HepG2 (cell line): ENCODE measurements around the gene TFAP2B. TPM values are rescaled to one million over a fixed set of nuclear protein-coding genes. Genes with fewer than 3 reads are reported as not detected.

ENCODE experiments used
- ATAC-seq: fragments of 200-7000 bp; cut with Tn5 transposase; 3 replicates; pipeline ENCODE4 v1.9.1; 2020; ENCODE audit warnings: mild to moderate bottlenecking, moderate library complexity
- BruUV-seq: library from RNA; stranded (reverse); fragments of 400-500 nt; replicated peaks from 2 replicates; lab custom pipeline; 2021; lab: Mats Ljungman, UMichigan
- CTCF ChIA-PET: fragments of 300-600 bp; formaldehyde crosslinking; extraction: SDS; loops from one replicate; lab custom pipeline; 2021; ENCODE audit warnings: low total read pairs, inconsistent platforms, low intra/inter-chr PET ratio; lab: Yijun Ruan, JAX
- POLR2A ChIA-PET: fragments of 350-600 bp; sonication (Branson Sonifier 250); formaldehyde crosslinking; loops from one replicate; lab custom pipeline; 2020; ENCODE audit warnings: antibody characterized with exemption, inconsistent platforms; lab: Yijun Ruan, JAX
- DNase-seq: peaks from one replicate; pipeline ENCODE4 v3.0.0-alpha.2; 2015; ENCODE audit warnings: low spot score
- FAIRE-seq: peaks from 3 replicates; lab custom pipeline; 2011; peaks lifted over from hg19 to GRCh38; lab: Jason Lieb, UNC
- H2AFZ ChIP-seq: one replicate; pipeline ENCODE4 v1.6.1; 2011; ENCODE audit warnings: low read length, inconsistent platforms
- H3K27ac ChIP-seq: fragments of 300-600 bp; 3 replicates; pipeline ENCODE4 v1.8.0; 2011; ENCODE audit warnings: mixed run types, mild to moderate bottlenecking, mixed read lengths, low read length, inconsistent platforms; ENCODE audit not compliant: insufficient read depth; ENCODE audit errors: extremely low read length
- H3K27me3 ChIP-seq, 2 experiments: fragments of 200-600 bp in 1 of 2; 2 replicates in 1 of 2; 3 replicates in 1 of 2; pipeline versions ENCODE4 v1.6.0 to v1.8.0; 2011; ENCODE audit warnings: low read length in 2 of 2, mild to moderate bottlenecking in 2 of 2, moderate library complexity in 2 of 2, inconsistent platforms in 1 of 2; ENCODE audit not compliant: insufficient read depth in 2 of 2, control insufficient read depth in 1 of 2
- H3K36me3 ChIP-seq, 2 experiments: fragments of 200-600 bp in 1 of 2; replicated peaks in 1 of 2; 2 replicates in 1 of 2; 3 replicates in 1 of 2; pipeline versions ENCODE4 v1.5.1 to v1.8.0; 2011; ENCODE audit warnings: low read length in 2 of 2, inconsistent platforms in 1 of 2; ENCODE audit not compliant: insufficient read depth in 2 of 2, control insufficient read depth in 1 of 2
- H3K4me1 ChIP-seq: 2 replicates; pipeline ENCODE4 v1.5.1; 2012; ENCODE audit warnings: low read length, inconsistent platforms; ENCODE audit not compliant: insufficient read depth
- H3K4me2 ChIP-seq: 2 replicates; pipeline ENCODE4 v1.6.0; 2011; ENCODE audit warnings: low read depth, low read length, inconsistent platforms
- H3K4me3 ChIP-seq, 3 experiments: fragments of 200-600 bp in 1 of 3; sonication (generic), shearing (Covaris generic) in 1 of 3; replicated peaks in 1 of 3; 2 replicates each; pipeline ENCODE4 v1.5.1; 2011 to 2016; ENCODE audit warnings: low read length in 3 of 3, inconsistent platforms in 2 of 3, low read depth in 2 of 3, mild to moderate bottlenecking in 2 of 3, control low read depth in 1 of 3, mixed read lengths in 1 of 3; ENCODE audit not compliant: insufficient read depth in 1 of 3
- H3K79me2 ChIP-seq: one replicate; pipeline ENCODE4 v1.6.1; 2011; ENCODE audit warnings: low read length, inconsistent platforms; ENCODE audit not compliant: insufficient read depth
- H3K9ac ChIP-seq: 2 replicates; pipeline ENCODE4 v1.6.0; 2011; ENCODE audit warnings: mild to moderate bottlenecking, low read depth, low read length, inconsistent platforms; ENCODE audit not compliant: insufficient read depth
- H3K9me3 ChIP-seq: 2 replicates; pipeline ENCODE4 v1.5.1; 2012; ENCODE audit warnings: mild to moderate bottlenecking, low read length
- H4K20me1 ChIP-seq: 2 replicates; pipeline ENCODE4 v1.6.0; 2011; ENCODE audit warnings: inconsistent platforms, mild to moderate bottlenecking, low read length, moderate library complexity; ENCODE audit not compliant: insufficient read depth
- CREM ChIP-seq, 2 experiments: sonication (generic) in 1 of 2; formaldehyde crosslinking in 1 of 2; IDR thresholded peaks; 2 replicates each; pipeline versions ENCODE4 v1.4.0 to v1.6.1; 2016 to 2020; ENCODE audit warnings: antibody characterized with exemption in 1 of 2, mild to moderate bottlenecking in 1 of 2, missing genetic modification reagents in 1 of 2
- MAF1 ChIP-seq: sonication (generic); formaldehyde crosslinking; IDR thresholded peaks from 2 replicates; pipeline ENCODE4 v1.5.0; 2020; ENCODE audit warnings: missing genetic modification reagents, borderline replicate concordance
- NR2C2 ChIP-seq: sonication (generic); formaldehyde crosslinking; IDR thresholded peaks from 2 replicates; pipeline ENCODE4 v1.4.0; 2020; ENCODE audit warnings: missing genetic modification reagents, mild to moderate bottlenecking, moderate library complexity, borderline replicate concordance
- PATZ1 ChIP-seq: sonication (generic); formaldehyde crosslinking; IDR thresholded peaks from 2 replicates; pipeline ENCODE4 v1.4.0; 2020; ENCODE audit warnings: missing genetic modification reagents
- RELA ChIP-seq: sonication (generic); formaldehyde crosslinking; IDR thresholded peaks from 2 replicates; pipeline ENCODE4 v1.4.0; 2020; ENCODE audit warnings: missing genetic modification reagents
- SALL1 ChIP-seq: sonication (generic); formaldehyde crosslinking; IDR thresholded peaks from 2 replicates; pipeline ENCODE4 v1.8.0; 2022; ENCODE audit warnings: mild to moderate bottlenecking, missing genetic modification reagents
- TRIM24 ChIP-seq: sonication (generic); formaldehyde crosslinking; IDR thresholded peaks from 2 replicates; pipeline ENCODE4 v1.8.0; 2022; ENCODE audit warnings: mild to moderate bottlenecking, missing genetic modification reagents
- ZBTB21 ChIP-seq: sonication (generic); formaldehyde crosslinking; IDR thresholded peaks from 2 replicates; pipeline ENCODE4 v1.4.0; 2020; ENCODE audit warnings: missing genetic modification reagents
- ZNF138 ChIP-seq: sonication (generic); formaldehyde crosslinking; IDR thresholded peaks from 2 replicates; pipeline ENCODE4 v1.5.0; 2020; ENCODE audit warnings: mild to moderate bottlenecking, low read depth, missing genetic modification reagents
- ZNF331 ChIP-seq: sonication (generic); formaldehyde crosslinking; IDR thresholded peaks from 2 replicates; pipeline ENCODE4 v1.4.0; 2020; ENCODE audit warnings: missing genetic modification reagents
- ZNF441 ChIP-seq: sonication (generic); formaldehyde crosslinking; IDR thresholded peaks from 2 replicates; pipeline ENCODE4 v1.7.0; 2021; ENCODE audit warnings: missing genetic modification reagents, borderline replicate concordance
- ZSCAN22 ChIP-seq: sonication (generic); formaldehyde crosslinking; IDR thresholded peaks from 2 replicates; pipeline ENCODE4 v1.4.0; 2020; ENCODE audit warnings: mild to moderate bottlenecking, missing genetic modification reagents
- WGBS: methylation state at CpG from one replicate; pipeline ENCODE4 v1.1.6; 2017; ENCODE audit warnings: low lambda C conversion rate; 5-methylcytosine and 5-hydroxymethylcytosine counted together
- in situ Hi-C: cut with HindIII; loops from 2 replicates; pipeline ENCODE4 v1.10.0; 2017; ENCODE audit warnings: low pct_unique_long_range_greater_than_20kb; ENCODE audit not compliant: extremely low pct_ligation_motif_present
- intact Hi-C: fragments of 100-400 bp; cut with micrococcal nuclease; formaldehyde crosslinking; loops from one replicate; pipeline ENCODE4 v1.10.0; 2022; ENCODE audit not compliant: unreplicated experiment
- polyA plus RNA-seq, 8 experiments: library from polyadenylated mRNA; depleted of rRNA in 3 of 8; stranded (reverse) in 7 of 8; unstranded in 1 of 8; fragments of >200 nt; fragmentation: Illumina TruSeq in 4 of 8; extraction: Trizol in 4 of 8; gene quantifications; 2 replicates each; pipeline versions ENCODE4 v1.2.1 to v1.2.3, GENCODE V29; 2011 to 2016; ENCODE audit warnings: low read depth in 4 of 8, missing spikeins in 1 of 8, mixed read lengths in 1 of 8; ENCODE audit not compliant: insufficient read depth in 1 of 8
- total RNA-seq, 5 experiments: library from RNA; depleted of rRNA; stranded (reverse); fragments of >200 nt; fragmentation: Illumina TruSeq; extraction: Trizol; gene quantifications; 2 replicates each; pipeline ENCODE4 v1.2.3, GENCODE V29; 2016; ENCODE audit warnings: low read depth in 1 of 5
- TF ChIP-seq, protein P1 (sequence below): sonication (generic); formaldehyde crosslinking; IDR thresholded peaks from 2 replicates; pipeline ENCODE4 v1.5.1; 2020; ENCODE audit warnings: mild to moderate bottlenecking, missing genetic modification reagents

Gene TFAP2B
- total and polyA plus RNA-seq, 2 of the 13 experiments (the other 11 are each of a cell fraction or from before 2014, with no cell fraction given) = not detected

DNA sequence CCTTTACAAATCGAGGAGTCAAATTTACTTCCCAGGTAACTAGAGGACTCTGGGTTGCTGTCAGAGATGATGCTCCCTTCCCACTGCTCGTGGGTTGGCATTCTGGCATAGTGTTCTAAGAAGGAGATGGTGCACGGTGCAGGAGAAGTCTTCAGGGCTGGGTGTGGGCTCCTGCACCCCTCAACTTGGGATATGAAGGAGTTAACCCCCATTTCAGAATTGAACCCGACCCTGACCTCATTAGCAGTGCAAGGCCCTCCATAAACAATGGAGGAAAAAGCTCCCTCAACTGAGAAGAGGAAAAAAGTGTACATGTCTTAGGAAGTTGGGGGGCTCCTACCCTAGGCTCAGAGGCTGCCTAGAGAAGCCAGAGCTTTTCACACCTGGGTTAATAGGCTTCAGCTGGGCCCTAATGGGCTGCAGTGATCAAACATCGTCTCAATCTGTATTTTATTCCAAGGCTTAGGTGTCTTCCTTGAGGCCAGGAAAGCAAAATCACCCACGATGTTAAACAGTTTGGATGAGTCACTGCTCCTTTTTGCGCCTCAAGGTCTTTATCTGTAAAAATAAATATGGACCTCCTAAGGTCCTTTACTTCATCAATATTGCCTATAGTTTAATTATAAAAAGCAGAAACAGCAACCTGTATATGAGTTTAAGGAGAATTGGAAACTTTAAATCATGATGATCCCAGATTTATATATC lies 29.4 kb downstream of the TFAP2B start:
- no TSS peak for BruUV-seq
- TF ChIP-seq ZBTB21 (CRISPR knock-in tag) (no peak), NR2C2 (CRISPR knock-in tag) (no peak), CREM (IDR thresholded peaks at IDR 0.05) (no peak), CREM (CRISPR knock-in tag; IDR thresholded peaks at IDR 0.05) (no peak), TRIM24 (CRISPR knock-in tag) (no peak), ZNF441 (CRISPR knock-in tag) (no peak), RELA (CRISPR knock-in tag) (no peak), ZNF331 (CRISPR knock-in tag) (no peak), ZSCAN22 (no peak), MAF1 (CRISPR knock-in tag) (no peak), SALL1 (CRISPR knock-in tag) (no peak), PATZ1 (CRISPR knock-in tag) (no peak), ZNF138 (CRISPR knock-in tag) (no peak)
- TF ChIP-seq, protein P1, sequence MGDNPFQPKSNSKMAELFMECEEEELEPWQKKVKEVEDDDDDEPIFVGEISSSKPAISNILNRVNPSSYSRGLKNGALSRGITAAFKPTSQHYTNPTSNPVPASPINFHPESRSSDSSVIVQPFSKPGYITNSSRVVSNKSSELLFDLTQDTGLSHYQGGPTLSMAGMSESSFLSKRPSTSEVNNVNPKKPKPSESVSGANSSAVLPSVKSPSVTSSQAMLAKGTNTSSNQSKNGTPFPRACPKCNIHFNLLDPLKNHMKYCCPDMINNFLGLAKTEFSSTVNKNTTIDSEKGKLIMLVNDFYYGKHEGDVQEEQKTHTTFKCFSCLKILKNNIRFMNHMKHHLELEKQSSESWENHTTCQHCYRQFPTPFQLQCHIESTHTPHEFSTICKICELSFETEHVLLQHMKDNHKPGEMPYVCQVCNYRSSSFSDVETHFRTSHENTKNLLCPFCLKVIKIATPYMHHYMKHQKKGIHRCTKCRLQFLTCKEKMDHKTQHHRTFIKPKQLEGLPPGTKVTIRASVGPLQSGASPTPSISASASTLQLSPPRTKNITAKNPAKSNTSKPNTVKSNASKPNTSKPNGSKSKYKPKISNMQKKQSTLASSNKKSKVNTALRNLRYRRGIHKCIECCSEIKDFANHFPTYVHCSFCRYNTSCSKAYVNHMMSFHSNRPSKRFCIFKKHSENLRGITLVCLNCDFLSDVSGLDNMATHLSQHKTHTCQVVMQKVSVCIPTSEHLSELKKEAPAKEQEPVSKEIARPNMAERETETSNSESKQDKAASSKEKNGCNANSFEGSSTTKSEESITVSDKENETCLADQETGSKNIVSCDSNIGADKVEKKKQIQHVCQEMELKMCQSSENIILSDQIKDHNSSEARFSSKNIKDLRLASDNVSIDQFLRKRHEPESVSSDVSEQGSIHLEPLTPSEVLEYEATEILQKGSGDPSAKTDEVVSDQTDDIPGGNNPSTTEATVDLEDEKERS = no peak
- Histone ChIP-seq H3K4me1 (no peaks in the 10 kb centered on the region), H3K36me3 (no peaks in the 10 kb centered on the region), H2AFZ (no peak overlapping the region), H4K20me1 (no peaks in the 10 kb centered on the region), H3K4me2 (no peak overlapping the region), H3K9me3 (no peaks in the 10 kb centered on the region), H3K9ac (no peak overlapping the region), H3K4me3 (no peak overlapping the region), H3K27me3 (peaks cover 2 to 50% of the 10 kb centered on the region in 2 experiments; a peak in 4 of 5 replicates), H3K27ac (no peak overlapping the region), H3K79me2 (no peaks in the 10 kb centered on the region)
- DNase-seq (no peak), FAIRE-seq (no peak), ATAC-seq (no peak)
- CTCF ChIA-PET = no interaction called here
- intact Hi-C loops (no loop called here), in situ Hi-C loops (no loop called here)
- 4% methylated on average over 7 of the region's 7 CpGs for WGBS
- POLR2A ChIA-PET = no interaction called here
